ENCODE data around the gene CTSS.
"Not testable (repeated sequence)": the region's sequence is repeated elsewhere in the genome, so short reads cannot be mapped to it uniquely, and the experiment has no call there.

Gene CTSS

GRCh38 chr1:150765296-150765976, at the start of gene CTSS:
Gene CTSS (minus strand): TSS chr1:150765778. CDS start chr1:150764763, 1,015 bp downstream.
- Mint-ChIP-seq H3K27me3 (ENCODE audit: low read depth) (peaks cover under 1% of the 10 kb centered on the region), H3K4me1 (ENCODE audit: low read depth) (peaks cover 33% of the 10 kb centered on the region), H3K36me3 (ENCODE audit: low read depth) (peaks cover 32% of the 10 kb centered on the region), H3K9me3 (peaks cover 2% of the 10 kb centered on the region), H3K4me3 (peak within 1 kb of the TSS; percentile 94), H3K27ac (peak within 1 kb of the TSS; percentile 94)
- DNase-seq (ENCODE audit: low spot score) = no peak

- Mint-ChIP-seq H3K27me3 (ENCODE audit: low read depth) (no peaks in the 10 kb centered on the region), H3K4me1 (ENCODE audit: low read depth) (peaks cover 1% of the 10 kb centered on the region), H3K4me3 (no peak overlapping the region), H3K9me3 (no peaks in the 10 kb centered on the region), H3K36me3 (ENCODE audit: low read depth) (peaks cover 25% of the 10 kb centered on the region), H3K27ac (no peak overlapping the region)
- DNase-seq (ENCODE audit: low spot score) = no peak
Measured at GRCh38 chr1:150813028-150813707, 47.6 kb upstream of the CTSS start.

GRCh38 chr1:150810958-150811659, 45.5 kb upstream of the CTSS start:
- Mint-ChIP-seq H3K4me3 (no peak overlapping the region), H3K4me1 (ENCODE audit: low read depth) (peaks cover 14% of the 10 kb centered on the region), H3K9me3 (no peaks in the 10 kb centered on the region), H3K27ac (no peak overlapping the region), H3K27me3 (ENCODE audit: low read depth) (no peaks in the 10 kb centered on the region), H3K36me3 (ENCODE audit: low read depth) (peaks cover 9% of the 10 kb centered on the region)
- no peak for DNase-seq (ENCODE audit: low spot score)

- H3K4me3 Mint-ChIP-seq = no peak overlapping the region
- H3K4me1 Mint-ChIP-seq (ENCODE audit: low read depth) = peaks cover 14% of the 10 kb centered on the region
- no peaks in the 10 kb centered on the region for H3K9me3 Mint-ChIP-seq
- H3K27me3 Mint-ChIP-seq (ENCODE audit: low read depth) = no peaks in the 10 kb centered on the region
- DNase-seq (ENCODE audit: low spot score) = no peak
- no peak overlapping the region for H3K27ac Mint-ChIP-seq
- H3K36me3 Mint-ChIP-seq (ENCODE audit: low read depth) = peaks cover 6% of the 10 kb centered on the region
Measured at GRCh38 chr1:150809651-150810050, 44.1 kb upstream of the CTSS start.

- Mint-ChIP-seq H3K4me3 (no peak overlapping the region), H3K9me3 (no peaks in the 10 kb centered on the region), H3K27me3 (ENCODE audit: low read depth) (no peaks in the 10 kb centered on the region), H3K4me1 (ENCODE audit: low read depth) (peaks cover 14% of the 10 kb centered on the region), H3K36me3 (ENCODE audit: low read depth) (peaks cover 5% of the 10 kb centered on the region), H3K27ac (no peak overlapping the region)
- DNase-seq (ENCODE audit: low spot score) = no peak
Measured at GRCh38 chr1:150808846-150809245, 43.3 kb upstream of the CTSS start.

- no peak within 1 kb of the TSS for H3K27ac Mint-ChIP-seq
- DNase-seq (ENCODE audit: low spot score) = no peak
- H3K4me1 Mint-ChIP-seq (ENCODE audit: low read depth) = peaks cover 14% of the 10 kb centered on the region
- no peaks in the 10 kb centered on the region for H3K27me3 Mint-ChIP-seq (ENCODE audit: low read depth)
- H3K9me3 Mint-ChIP-seq = no peaks in the 10 kb centered on the region
- peaks cover 5% of the 10 kb centered on the region for H3K36me3 Mint-ChIP-seq (ENCODE audit: low read depth)
- peak within 1 kb of the TSS; percentile 18 for H3K4me3 Mint-ChIP-seq
Measured at GRCh38 chr1:150808121-150808520, 42.5 kb upstream of the CTSS start, which contains the start of gene CTSK. Gene CTSK (minus strand): TSS chr1:150808260. CDS start chr1:150806805, 1,455 bp downstream.

- no peaks in the 10 kb centered on the region for H3K9me3 Mint-ChIP-seq
- no peaks in the 10 kb centered on the region for H3K27me3 Mint-ChIP-seq (ENCODE audit: low read depth)
- peak overlapping the region; percentile 18 for H3K4me3 Mint-ChIP-seq
- DNase-seq (ENCODE audit: low spot score) = no peak
- H3K36me3 Mint-ChIP-seq (ENCODE audit: low read depth) = peaks cover 5% of the 10 kb centered on the region
- no peak overlapping the region for H3K27ac Mint-ChIP-seq
- H3K4me1 Mint-ChIP-seq (ENCODE audit: low read depth) = peaks cover 14% of the 10 kb centered on the region
Measured at GRCh38 chr1:150807249-150808023, 41.9 kb upstream of the CTSS start.

- Mint-ChIP-seq H3K27me3 (ENCODE audit: low read depth) (no peaks in the 10 kb centered on the region), H3K4me1 (ENCODE audit: low read depth) (peaks cover 14% of the 10 kb centered on the region), H3K4me3 (no peak overlapping the region), H3K36me3 (ENCODE audit: low read depth) (peaks cover 5% of the 10 kb centered on the region), H3K9me3 (no peaks in the 10 kb centered on the region), H3K27ac (no peak overlapping the region)
- DNase-seq (ENCODE audit: low spot score) = no peak
Measured at GRCh38 chr1:150805899-150806298, 40.3 kb upstream of the CTSS start.

GRCh38 chr1:150804671-150805070, 39.1 kb upstream of the CTSS start:
- DNase-seq (ENCODE audit: low spot score) = no peak
- peaks cover 14% of the 10 kb centered on the region for H3K4me1 Mint-ChIP-seq (ENCODE audit: low read depth)
- H3K4me3 Mint-ChIP-seq = no peak overlapping the region
- peaks cover 6% of the 10 kb centered on the region for H3K36me3 Mint-ChIP-seq (ENCODE audit: low read depth)
- H3K27me3 Mint-ChIP-seq (ENCODE audit: low read depth) = no peaks in the 10 kb centered on the region
- H3K9me3 Mint-ChIP-seq = no peaks in the 10 kb centered on the region
- H3K27ac Mint-ChIP-seq = no peak overlapping the region

GRCh38 chr1:150799089-150799488, 33.5 kb upstream of the CTSS start:
- H3K4me1 Mint-ChIP-seq (ENCODE audit: low read depth) = no peaks in the 10 kb centered on the region
- no peak overlapping the region for H3K27ac Mint-ChIP-seq
- H3K36me3 Mint-ChIP-seq (ENCODE audit: low read depth) = peaks cover 19% of the 10 kb centered on the region
- H3K4me3 Mint-ChIP-seq = no peak overlapping the region
- DNase-seq (ENCODE audit: low spot score) = no peak
- no peaks in the 10 kb centered on the region for H3K9me3 Mint-ChIP-seq
- no peaks in the 10 kb centered on the region for H3K27me3 Mint-ChIP-seq (ENCODE audit: low read depth)

- H3K9me3 Mint-ChIP-seq = no peaks in the 10 kb centered on the region
- no peak overlapping the region for H3K4me3 Mint-ChIP-seq
- no peak for DNase-seq (ENCODE audit: low spot score)
- H3K36me3 Mint-ChIP-seq (ENCODE audit: low read depth) = peaks cover 19% of the 10 kb centered on the region
- no peaks in the 10 kb centered on the region for H3K4me1 Mint-ChIP-seq (ENCODE audit: low read depth)
- no peak overlapping the region for H3K27ac Mint-ChIP-seq
- no peaks in the 10 kb centered on the region for H3K27me3 Mint-ChIP-seq (ENCODE audit: low read depth)
Measured at GRCh38 chr1:150798525-150798924, 32.9 kb upstream of the CTSS start.

GRCh38 chr1:150796374-150796773, 30.8 kb upstream of the CTSS start:
- Mint-ChIP-seq H3K4me1 (ENCODE audit: low read depth) (no peaks in the 10 kb centered on the region), H3K9me3 (no peaks in the 10 kb centered on the region), H3K27ac (no peak overlapping the region), H3K4me3 (no peak overlapping the region), H3K36me3 (ENCODE audit: low read depth) (peaks cover 19% of the 10 kb centered on the region), H3K27me3 (ENCODE audit: low read depth) (no peaks in the 10 kb centered on the region)
- DNase-seq (ENCODE audit: low spot score) = no peak

GRCh38 chr1:150793778-150794177, 28.2 kb upstream of the CTSS start:
- not testable (repeated sequence) for H3K4me3 Mint-ChIP-seq; H3K27ac Mint-ChIP-seq; H3K9me3 Mint-ChIP-seq; H3K27me3 Mint-ChIP-seq (ENCODE audit: low read depth); H3K4me1 Mint-ChIP-seq (ENCODE audit: low read depth); DNase-seq (ENCODE audit: low spot score)
- peaks cover 18% of the 10 kb centered on the region for H3K36me3 Mint-ChIP-seq (ENCODE audit: low read depth)

Data from T-helper 2 cell treated with Interferon-gamma antibody and Interleukin-4, amounts not matched to agents 5 μg/mL and 100 μg/mL, for 36 hours (primary cell).